Activated T-cell treated with anti-CD3 and anti-CD28 coated beads, Interleukin-2, amount 50 U/mL, for 4 hours (primary cell): ENCODE results near the gene SRSF6. TPM values are rescaled to one million over a fixed set of nuclear protein-coding genes. Genes with fewer than 3 reads are reported as not detected.
"Not testable (repeated sequence)": the region's sequence is repeated elsewhere in the genome, so short reads cannot be mapped to it uniquely, and the experiment has no call there.

ENCODE experiments used
- ATAC-seq, 2 donors: fragments of 200-7000 bp; cut with Tn5 transposase; one replicate each; pipeline ENCODE4 v1.10.0; 2021
- DNase-seq: peaks from one replicate; pipeline ENCODE4 v3.0.0-alpha.2; 2020
- H3K27me3 Mint-ChIP-seq: one replicate; pipeline ENCODE4 v1.8.0; 2021; ENCODE audit warnings: low read depth, mixed read lengths
- H3K36me3 Mint-ChIP-seq: one replicate; pipeline ENCODE4 v1.8.0; 2022; ENCODE audit warnings: mixed read lengths; ENCODE audit not compliant: insufficient read depth
- H3K4me1 Mint-ChIP-seq: one replicate; pipeline ENCODE4 v1.8.0; 2021; ENCODE audit warnings: low read depth, mixed read lengths
- H3K4me3 Mint-ChIP-seq: one replicate; pipeline ENCODE4 v1.8.0; 2021; ENCODE audit warnings: mild to moderate bottlenecking, moderate library complexity, mixed read lengths
- H3K9me3 Mint-ChIP-seq: one replicate; pipeline ENCODE4 v1.8.0; 2021; ENCODE audit warnings: mixed read lengths
- total RNA-seq, 3 donors: library from RNA; stranded (reverse); gene quantifications; one replicate each; pipeline ENCODE4 v1.2.1, GENCODE V29; 2021

SRSF6 gene
- total RNA-seq, 3 donors from 2014 or later, result 280 to 299 (median 287) TPM

- Mint-ChIP-seq H3K4me1 (no peaks in the 10 kb centered on the region), H3K36me3 (no peaks in the 10 kb centered on the region), H3K9me3 (peaks cover 4% of the 10 kb centered on the region), H3K27me3 (peaks cover 12% of the 10 kb centered on the region), H3K4me3 (no peak overlapping the region)
- ATAC-seq (no peak), DNase-seq (no peak)
Measured at GRCh38 chr20:43490038-43490437, 32.3 kb downstream of the SRSF6 start.

- ATAC-seq (peak; percentile 48 to 62), DNase-seq (no peak)
- H3K9me3 Mint-ChIP-seq, result no peaks in the 10 kb centered on the region
- H3K27me3 Mint-ChIP-seq, result peaks cover 13% of the 10 kb centered on the region
- no peaks in the 10 kb centered on the region for H3K4me1 Mint-ChIP-seq
- H3K36me3 Mint-ChIP-seq, result no peaks in the 10 kb centered on the region
- no peak overlapping the region for H3K4me3 Mint-ChIP-seq
Measured at GRCh38 chr20:43492101-43492500, 34.4 kb downstream of the SRSF6 start.

GRCh38 chr20:43495388-43495787 lies 37.7 kb downstream of the SRSF6 start:
- Mint-ChIP-seq H3K27me3 (peaks cover 13% of the 10 kb centered on the region), H3K4me3 (no peak overlapping the region), H3K36me3 (no peaks in the 10 kb centered on the region), H3K9me3 (no peaks in the 10 kb centered on the region), H3K4me1 (no peaks in the 10 kb centered on the region)
- DNase-seq, result no peak
- no peak for ATAC-seq

DNA sequence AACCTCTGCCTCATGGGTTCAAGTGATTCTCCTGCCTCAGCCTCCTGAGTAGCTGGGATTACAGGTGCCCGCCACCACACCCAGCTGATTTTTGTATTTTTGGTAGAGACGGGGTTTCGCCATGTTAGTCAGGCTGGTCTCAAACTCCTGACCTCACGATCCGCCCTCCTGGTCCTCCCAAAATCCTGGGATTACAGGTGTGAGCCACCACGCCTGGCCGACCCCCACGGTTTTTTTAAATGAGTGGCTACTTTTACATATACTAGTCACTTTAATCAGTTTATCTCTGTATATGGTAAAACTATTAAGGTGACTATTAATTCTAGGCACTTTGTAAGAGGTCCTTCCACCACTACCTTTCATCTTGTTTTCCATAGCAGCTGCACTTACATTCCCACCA lies 44.3 kb downstream of the SRSF6 start:
- peaks cover 20% of the 10 kb centered on the region for H3K27me3 Mint-ChIP-seq
- not testable (repeated sequence) for H3K4me3 Mint-ChIP-seq, H3K4me1 Mint-ChIP-seq, DNase-seq, H3K9me3 Mint-ChIP-seq, ATAC-seq, H3K36me3 Mint-ChIP-seq

GRCh38 chr20:43506238-43506637 lies 48.5 kb downstream of the SRSF6 start:
- DNase-seq (no peak), ATAC-seq (no peak)
- peaks cover 42% of the 10 kb centered on the region for H3K27me3 Mint-ChIP-seq
- H3K4me3 Mint-ChIP-seq, result no peak overlapping the region
- H3K4me1 Mint-ChIP-seq, result peaks cover 2% of the 10 kb centered on the region
- H3K9me3 Mint-ChIP-seq, result no peaks in the 10 kb centered on the region
- no peaks in the 10 kb centered on the region for H3K36me3 Mint-ChIP-seq

- H3K27me3 Mint-ChIP-seq, result peaks cover 47% of the 10 kb centered on the region
- ATAC-seq (peak; percentile 61 to 75), DNase-seq (no peak)
- no peaks in the 10 kb centered on the region for H3K36me3 Mint-ChIP-seq
- H3K9me3 Mint-ChIP-seq, result no peaks in the 10 kb centered on the region
- peaks cover 2% of the 10 kb centered on the region for H3K4me1 Mint-ChIP-seq
- H3K4me3 Mint-ChIP-seq, result peak within 1 kb of the TSS; percentile 70
Measured at GRCh38 chr20:43507150-43508080, 49.7 kb downstream of the SRSF6 start, which contains the start of gene L3MBTL1. Gene L3MBTL1, plus strand, starts transcription at chr20:43507697. Its CDS starts 5,807 bp downstream, at chr20:43513504.

DNA sequence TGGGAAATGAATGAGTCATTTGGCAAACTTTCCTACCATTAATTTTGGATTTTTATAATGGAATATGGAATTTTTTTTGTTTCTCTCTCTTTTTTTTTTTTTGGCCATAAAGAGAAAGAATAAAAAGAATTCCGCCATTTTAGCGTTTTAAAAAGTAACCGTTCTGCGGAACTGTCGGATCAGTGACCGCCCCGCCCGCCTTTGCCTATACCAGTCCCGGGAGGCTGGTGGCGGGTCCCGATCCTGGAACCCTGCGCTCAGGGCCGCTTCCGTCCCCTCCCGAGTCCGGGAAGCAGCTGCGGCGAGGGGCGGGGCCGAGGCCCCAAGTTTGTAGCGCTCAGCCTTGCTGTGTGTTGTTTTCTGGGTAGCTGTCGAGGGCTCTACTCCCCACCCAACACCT lies 50.4 kb downstream of the SRSF6 start:
- Mint-ChIP-seq H3K9me3 (no peaks in the 10 kb centered on the region), H3K27me3 (peaks cover 47% of the 10 kb centered on the region), H3K36me3 (no peaks in the 10 kb centered on the region), H3K4me3 (peak overlapping the region; percentile 70), H3K4me1 (peaks cover 2% of the 10 kb centered on the region)
- no peak for ATAC-seq
- no peak for DNase-seq

GRCh38 chr20:43508604-43509040 lies 50.9 kb downstream of the SRSF6 start:
- no peaks in the 10 kb centered on the region for H3K36me3 Mint-ChIP-seq
- peaks cover 2% of the 10 kb centered on the region for H3K4me1 Mint-ChIP-seq
- H3K27me3 Mint-ChIP-seq, result peaks cover 47% of the 10 kb centered on the region
- ATAC-seq, result no peak
- no peak overlapping the region for H3K4me3 Mint-ChIP-seq
- no peaks in the 10 kb centered on the region for H3K9me3 Mint-ChIP-seq
- no peak for DNase-seq

DNA sequence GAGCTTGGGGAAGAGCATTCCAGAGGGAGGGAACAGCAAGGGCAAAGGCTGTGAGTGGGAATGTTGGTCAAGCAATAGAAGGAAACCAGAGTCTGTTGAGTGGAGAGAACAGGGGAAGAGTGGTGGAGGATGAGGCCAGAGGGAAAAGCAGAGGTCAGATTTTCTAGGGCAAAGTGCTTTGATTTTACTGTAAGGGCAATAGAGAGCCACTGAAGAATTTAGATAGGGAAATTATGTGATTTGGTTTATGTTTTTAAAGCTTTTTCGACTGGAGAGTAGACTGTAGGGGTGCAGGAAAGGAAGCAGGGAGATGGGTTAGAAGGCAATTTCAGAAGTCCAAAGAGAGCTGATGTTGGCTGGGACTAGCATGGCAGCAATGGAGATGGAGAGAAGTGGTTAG lies 54.2 kb downstream of the SRSF6 start:
- Mint-ChIP-seq H3K4me3 (peak overlapping the region; percentile 3), H3K9me3 (no peaks in the 10 kb centered on the region), H3K27me3 (peaks cover 30% of the 10 kb centered on the region), H3K36me3 (no peaks in the 10 kb centered on the region), H3K4me1 (peaks cover 15% of the 10 kb centered on the region)
- ATAC-seq (no peak), DNase-seq (no peak)

DNA sequence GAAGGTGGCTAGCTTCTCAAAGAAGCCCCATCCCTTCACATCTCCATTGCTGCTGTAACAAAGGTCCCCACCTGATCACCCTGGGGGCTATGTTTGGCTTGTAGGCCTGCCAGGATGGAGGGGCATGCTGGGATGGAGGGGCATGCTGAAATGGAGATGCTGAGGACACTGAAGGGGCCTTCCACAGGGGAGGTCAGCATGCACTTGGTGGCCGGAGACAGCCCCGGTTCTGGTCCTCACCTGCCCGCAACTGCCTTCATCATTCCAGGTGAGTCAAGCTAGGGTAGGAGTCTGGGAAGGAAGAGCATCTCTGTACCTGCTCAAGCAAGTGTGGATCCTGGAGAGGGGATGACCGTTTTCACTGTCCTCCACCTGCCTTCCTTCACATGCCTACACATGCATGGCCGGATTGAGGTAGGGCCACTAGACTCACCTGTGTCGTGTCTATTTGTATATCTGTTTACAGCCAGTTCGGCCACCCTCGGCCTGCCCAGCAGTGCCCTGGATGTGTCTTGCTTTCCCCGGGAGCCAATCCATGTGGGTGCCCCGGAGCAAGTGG lies 55.8 kb downstream of the SRSF6 start:
- peaks cover 20% of the 10 kb centered on the region for H3K27me3 Mint-ChIP-seq
- DNase-seq (no peak), ATAC-seq (no peak)
- peaks cover 16% of the 10 kb centered on the region for H3K4me1 Mint-ChIP-seq
- H3K4me3 Mint-ChIP-seq, result peak overlapping the region; percentile 90
- H3K36me3 Mint-ChIP-seq, result no peaks in the 10 kb centered on the region
- no peaks in the 10 kb centered on the region for H3K9me3 Mint-ChIP-seq

Other genes starting within 250 kb of the SRSF6 start
- 1 to 10 TPM; 3.9 to 4.0 (median 4.0) TPM for gene L3MBTL1, start 49.8 kb downstream of the SRSF6 start, total RNA-seq
- under 1 TPM in 2 of 3 donors, not detected in 1; 0.18 to 0.32 TPM for gene SGK2, start 101.1 kb downstream of the SRSF6 start, total RNA-seq
- 10 to 100 TPM; 13.5 to 16.1 (median 14.2) TPM for gene IFT52, start 133.0 kb downstream of the SRSF6 start, total RNA-seq
- 10 to 100 TPM; 19.8 to 26.2 (median 23.0) TPM for gene MYBL2, start 209.2 kb downstream of the SRSF6 start, total RNA-seq